ENCODE results near the gene KCTD7.
"Not testable (repeated sequence)": the region's sequence is repeated elsewhere in the genome, so short reads cannot be mapped to it uniquely, and the experiment has no call there.

The KCTD7 gene

DNA sequence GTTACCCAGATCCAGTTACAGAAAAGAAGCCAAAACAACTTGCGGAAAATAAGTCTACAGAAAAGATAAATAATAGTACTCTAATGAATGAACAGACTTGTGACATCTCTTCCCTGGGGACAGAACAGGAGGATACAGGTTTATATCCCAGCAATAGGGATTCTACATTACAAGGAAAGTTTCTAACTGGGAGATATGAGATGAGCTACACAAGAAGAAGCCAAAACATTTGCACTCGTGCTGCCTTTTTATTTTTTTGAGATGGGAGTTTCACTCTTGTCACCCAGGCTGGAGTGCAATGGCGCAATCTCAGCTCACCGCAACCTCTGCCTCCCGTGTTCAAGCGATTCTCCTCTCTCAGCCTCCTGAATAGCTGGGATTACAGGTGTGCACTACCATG, 22.3 kb downstream of the KCTD7 start:
- in situ Hi-C loops (cut with MboI; ENCODE audit: low sequenced_read_pairs): not testable (repeated sequence)

DNA sequence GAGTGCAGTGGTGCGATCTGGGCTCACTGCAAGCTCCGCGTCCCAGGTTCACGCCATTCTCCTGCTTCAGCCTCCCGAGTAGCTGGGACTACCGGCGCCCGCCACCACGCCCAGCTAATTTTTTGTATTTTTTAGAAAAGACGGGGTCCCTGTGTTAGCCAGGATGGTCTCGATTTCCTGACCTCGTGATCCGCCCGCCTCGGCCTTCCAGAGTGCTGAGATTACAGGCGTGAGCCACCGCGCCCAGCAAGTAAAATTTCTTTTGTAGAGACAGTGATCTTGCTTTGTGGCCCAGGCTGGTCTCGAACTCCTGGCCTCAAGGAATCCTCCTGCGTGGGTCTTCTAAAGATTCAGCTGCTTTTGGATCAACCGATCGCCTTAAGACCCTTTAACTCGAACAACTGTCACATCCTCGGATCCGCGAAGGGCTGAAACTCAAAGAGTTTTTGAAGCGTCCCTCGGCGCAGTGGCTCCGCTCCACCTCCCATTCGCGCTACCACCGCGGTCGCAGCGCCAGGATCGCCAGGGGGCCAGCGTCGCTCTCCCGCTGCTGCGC, 25.1 kb downstream of the KCTD7 start:
- in situ Hi-C loops (cut with MboI; ENCODE audit: low sequenced_read_pairs): not testable (repeated sequence)

DNA sequence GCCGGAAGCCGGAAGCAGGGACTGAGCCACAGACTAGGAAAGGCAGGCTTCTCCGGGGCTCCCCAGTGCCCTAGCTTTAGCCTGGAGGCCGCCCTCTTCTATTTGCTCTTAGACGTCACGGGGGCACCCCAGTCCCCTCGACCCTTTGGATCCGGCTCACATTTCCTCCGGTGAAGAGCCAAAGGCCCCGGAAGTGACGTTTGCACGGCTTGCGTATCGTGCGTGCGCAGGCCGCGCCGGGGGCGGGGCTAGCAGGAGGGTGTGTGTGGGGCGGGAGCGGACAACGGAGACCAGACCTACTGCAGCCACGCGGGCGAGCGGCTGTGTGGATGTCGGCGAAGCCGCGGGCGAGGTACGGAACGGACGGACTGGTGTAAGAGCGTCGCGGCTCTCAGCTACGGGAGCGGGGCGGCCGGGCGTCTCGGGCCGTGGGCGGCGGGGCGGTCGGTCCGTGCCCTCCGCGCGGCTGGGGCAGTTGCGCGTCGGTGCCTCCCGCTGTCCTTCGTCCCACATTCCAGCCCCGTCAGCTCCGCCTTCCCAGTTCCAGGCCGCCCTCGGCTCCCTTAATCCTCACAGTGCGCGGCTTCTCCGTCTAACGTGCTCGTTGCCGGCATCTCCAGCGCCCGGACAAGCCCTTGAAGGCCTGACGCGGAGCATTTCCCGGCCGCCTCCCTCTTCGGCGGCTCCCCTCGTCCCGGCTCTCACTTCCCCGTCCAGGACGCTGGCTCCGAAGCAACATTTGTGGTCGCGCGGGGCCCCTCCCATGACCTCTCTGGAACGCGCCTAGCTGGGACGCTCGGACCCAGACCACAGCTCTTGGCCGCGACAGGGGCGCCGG, 25.8 kb downstream of the KCTD7 start:
- in situ Hi-C loops (cut with MboI; ENCODE audit: low sequenced_read_pairs): no loop called here

DNA sequence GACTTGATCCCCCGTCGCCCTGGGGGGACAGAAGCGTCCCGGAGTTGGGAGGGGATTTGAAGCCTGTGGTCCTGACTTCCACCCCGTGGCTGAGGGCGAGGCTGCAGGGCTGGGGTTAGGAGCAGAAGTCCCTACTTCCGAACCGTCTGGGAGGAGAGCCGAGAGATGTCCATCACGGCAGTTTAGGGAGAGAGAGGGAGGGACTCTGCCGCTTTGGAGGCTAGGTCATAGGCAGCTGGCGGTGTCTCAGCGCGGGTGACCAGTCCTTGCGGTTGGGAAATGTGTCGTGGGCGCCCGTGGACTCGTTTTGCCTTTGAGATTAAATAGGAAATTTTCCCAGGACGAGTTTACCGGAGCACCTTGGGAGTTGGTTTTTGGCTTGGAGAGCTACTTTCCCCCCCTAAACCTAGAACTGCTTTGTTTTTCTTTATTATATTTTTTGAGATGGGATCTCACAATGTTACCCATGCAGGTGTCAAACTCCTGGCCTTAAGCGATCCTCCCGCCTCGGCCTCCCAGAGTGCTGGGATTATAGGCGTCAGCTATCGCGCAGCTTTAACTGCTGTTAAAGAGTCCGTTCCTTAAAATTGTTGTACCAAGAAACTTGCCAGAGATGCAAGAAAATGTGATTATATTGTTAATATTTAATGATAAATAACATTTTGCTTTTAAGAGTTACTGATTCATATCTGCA, 26.6 kb downstream of the KCTD7 start:
- in situ Hi-C loops (cut with MboI; ENCODE audit: low sequenced_read_pairs): not testable (repeated sequence)

DNA sequence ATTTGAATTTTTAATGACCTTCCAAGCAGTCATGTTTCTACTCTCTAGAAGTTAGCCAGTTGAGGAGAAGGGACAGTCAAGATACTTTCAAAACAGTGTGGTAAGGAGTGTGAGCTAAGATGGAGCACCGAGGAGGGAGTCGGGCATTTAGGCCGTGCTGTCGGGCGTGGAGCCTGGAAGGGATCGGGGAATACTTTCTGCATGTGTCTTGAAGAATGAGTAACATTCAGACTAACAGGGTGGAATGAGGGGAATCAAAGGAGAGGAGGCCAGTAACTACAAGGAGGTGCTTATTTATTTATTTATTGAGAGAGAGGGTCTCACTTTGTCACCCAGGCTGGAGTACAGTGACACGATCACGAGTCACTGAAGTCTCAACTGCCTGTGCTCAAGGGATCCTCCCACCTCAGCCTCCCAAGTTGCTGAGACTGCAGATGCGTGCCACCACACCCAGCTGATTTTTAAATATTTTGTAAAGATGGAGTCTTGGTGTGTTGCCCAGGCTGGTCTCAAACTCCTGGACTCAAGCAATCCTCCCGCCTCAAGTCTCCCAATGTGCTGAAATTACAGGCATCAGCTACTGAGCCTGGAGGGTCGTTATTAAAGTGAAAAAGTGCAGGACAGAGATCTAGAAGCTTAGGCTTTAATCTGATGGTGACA, 27.3 kb downstream of the KCTD7 start:
- in situ Hi-C loops (cut with MboI; ENCODE audit: low sequenced_read_pairs): not testable (repeated sequence)

DNA sequence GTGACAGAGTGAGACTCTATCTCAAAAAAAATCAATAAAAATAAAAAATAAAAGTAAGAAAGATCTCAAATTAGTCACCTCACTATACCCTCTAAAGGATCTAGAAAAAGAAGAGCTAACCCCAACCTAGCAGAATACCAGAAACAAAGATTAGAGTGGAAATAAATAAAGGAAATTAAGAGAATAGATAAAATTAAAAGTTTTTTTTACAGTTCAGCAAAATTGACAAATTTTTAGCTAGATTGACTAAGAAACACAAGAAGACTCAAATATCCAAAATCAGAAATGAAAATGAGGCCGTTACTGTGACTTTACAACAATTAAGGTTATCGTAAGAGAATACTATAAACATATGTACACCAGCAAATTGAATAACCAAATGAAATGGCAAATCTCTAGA, 29.1 kb downstream of the KCTD7 start:
- in situ Hi-C loops (cut with MboI; ENCODE audit: low sequenced_read_pairs): no loop called here

DNA sequence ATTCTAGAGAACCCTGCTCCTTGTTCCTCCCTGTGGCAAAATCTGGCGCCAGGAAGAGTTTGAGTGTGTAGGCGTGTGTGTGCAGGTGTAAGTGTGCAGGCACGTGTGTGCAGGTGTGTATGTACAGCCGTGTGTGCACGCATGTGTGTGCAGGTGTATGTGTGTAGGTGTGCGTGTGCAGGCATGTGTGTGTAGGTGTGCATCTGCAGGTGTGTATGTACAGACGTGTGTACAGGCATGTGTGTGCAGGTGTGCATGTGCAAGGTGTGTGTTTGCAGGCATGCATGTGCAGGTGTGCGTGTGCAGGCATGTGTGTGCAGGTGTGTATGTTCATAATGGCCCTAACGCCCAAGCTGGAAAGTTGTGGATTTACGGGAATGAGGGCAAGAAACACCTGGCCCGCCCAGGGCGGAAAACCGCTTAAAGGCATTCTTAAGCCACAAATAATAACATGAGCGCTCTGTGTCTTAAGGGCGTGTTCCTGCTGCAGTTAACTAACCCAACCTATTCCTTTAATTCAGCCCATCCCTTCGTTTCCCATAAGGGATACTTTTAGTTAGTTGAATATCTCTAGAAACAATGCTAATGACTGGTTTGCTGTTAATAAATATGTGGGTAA, 34.1 kb downstream of the KCTD7 start:
- in situ Hi-C loops (cut with MboI; ENCODE audit: low sequenced_read_pairs): no loop called here

DNA sequence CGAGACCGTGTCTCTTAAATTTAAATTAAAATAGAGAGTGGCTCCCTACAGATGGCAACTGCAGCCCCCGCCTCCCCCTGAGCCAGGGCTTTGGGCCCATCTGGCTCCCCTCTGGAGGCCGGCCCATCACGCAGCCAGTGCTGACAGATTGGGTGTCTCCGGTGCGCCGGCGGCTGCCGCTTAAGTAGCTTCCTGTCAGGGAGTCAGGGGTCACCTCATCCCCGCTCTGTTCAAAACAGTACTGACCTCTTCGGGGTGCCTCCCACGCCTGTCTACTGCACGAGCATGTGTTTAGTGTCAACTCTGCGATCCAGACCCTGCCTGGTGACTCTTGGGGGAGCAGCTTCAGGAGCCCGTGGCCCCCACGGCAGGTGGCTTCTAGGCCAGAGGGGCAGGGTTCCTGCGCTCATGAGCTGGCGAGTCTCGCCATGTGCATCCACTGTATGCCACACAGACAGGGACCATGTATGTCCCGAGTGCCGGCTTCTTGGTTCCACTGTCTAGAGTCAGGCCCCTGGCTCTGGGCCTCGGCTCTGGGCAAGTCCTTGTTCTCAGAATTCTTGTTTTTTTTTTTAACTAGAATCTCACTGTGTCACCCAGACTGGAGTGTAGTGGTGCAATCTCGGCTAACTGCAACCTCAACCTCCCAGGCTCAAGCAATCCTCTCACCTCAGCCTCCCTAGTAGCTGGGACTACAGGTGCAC, 36.1 kb downstream of the KCTD7 start:
- in situ Hi-C loops (cut with MboI; ENCODE audit: low sequenced_read_pairs): no loop called here

DNA sequence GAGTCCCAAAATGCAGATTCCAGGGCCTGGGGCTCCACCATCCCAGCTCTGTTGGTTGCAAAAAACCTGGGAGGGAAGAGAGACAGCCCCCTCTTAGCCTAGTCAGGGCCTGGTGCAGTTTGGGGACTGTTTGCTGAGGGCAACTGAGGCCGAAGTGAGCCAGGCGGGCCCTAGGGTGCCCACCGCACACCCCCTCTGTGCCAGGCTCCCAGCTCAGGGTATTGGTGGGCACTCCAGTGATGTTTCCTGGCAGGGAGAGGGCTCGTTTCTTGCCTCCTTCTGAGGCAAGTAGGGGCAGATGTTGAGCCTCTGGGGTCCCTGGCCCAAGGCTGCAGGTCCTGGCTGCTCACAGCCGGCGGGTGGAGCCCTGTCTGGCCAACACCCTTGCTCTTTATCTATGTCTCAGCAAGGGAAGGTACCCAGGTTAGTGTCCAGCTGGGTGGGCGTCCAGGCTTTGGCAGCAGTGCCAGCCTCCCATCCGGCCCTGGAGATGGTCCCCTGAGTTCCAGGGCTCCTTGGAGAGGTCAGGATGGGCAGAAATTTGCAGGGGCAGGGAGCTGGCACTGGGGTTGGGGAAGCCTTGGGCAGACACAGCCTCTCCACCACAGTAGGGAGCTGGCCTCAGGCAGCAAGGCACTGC, 37.8 kb downstream of the KCTD7 start:
- in situ Hi-C loops (cut with MboI; ENCODE audit: low sequenced_read_pairs): no loop called here

DNA sequence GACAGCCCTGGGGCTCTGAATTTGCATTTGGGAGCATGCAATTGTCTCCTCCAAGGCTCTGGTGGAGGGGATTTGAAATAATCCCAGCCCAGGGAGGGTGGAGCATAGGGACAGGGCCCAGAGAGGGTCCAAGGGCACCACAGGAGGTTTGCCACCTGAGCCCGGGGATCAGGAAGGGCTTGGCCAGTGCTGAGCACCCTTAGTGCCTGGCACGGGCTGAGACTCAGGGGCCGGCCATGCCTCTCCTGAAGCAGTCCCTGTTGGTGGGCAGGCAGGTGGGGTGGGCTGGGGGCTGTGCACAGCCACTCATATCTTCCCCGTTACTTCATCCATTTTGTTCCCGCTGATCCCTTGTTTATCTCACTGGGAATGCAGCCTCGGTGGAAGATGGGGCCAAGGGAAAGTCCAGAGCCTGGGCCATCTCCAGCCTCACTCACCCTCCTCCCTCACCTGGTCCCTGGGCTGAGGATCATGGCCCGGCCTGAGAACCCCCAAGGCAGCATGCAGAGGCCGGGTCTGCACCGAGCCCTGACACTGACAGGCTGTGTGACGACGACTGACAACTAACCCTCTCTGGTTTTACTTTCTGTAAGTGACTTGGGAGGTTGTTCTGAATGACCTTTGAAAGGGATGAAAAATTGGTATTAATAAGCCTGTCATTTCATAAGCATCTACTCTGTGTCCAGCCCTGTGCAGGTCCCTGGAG, 38.5 kb downstream of the KCTD7 start:
- in situ Hi-C loops (cut with MboI; ENCODE audit: low sequenced_read_pairs): no loop called here

DNA sequence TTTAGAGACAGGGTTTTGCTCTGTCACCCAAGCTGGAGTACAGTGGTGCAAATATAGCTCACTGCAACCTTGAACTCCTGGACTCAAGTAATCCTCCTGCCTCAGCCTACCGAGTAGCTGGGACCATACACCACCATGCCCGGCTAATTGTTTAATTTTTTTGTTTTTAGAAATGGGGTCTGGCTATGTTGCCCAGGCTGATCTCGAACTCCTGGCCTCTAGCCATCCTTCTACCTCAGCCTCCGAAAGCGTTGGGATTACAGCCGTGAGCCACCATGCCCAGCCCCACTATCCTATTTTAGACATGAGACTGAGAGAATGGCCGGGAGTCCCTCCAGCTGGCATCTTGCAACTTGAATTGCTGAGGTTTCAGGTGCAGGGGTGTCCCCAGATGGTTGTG, 39.4 kb downstream of the KCTD7 start:
- in situ Hi-C loops (cut with MboI; ENCODE audit: low sequenced_read_pairs): no loop called here

DNA sequence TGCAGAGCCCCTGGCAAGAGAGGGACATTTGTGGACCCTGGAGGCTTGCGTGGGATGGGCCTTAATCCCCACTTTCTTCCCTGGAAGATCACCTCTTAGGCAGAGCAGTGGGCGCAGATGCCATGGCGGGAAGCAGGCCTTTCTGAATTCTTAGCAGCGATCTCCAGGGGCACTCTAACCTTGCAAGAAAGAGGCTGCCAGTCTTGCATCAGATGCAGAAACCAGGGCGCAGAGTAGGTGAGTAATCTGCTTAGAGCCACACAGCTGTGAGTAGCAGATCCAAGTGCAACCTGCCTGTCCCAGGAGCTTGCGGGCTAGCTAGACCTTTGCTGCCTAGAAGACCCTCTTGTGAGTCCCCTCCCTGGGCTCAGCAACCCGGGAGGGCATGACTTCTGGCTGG, 40.0 kb downstream of the KCTD7 start:
- in situ Hi-C loops (cut with MboI; ENCODE audit: low sequenced_read_pairs): no loop called here

DNA sequence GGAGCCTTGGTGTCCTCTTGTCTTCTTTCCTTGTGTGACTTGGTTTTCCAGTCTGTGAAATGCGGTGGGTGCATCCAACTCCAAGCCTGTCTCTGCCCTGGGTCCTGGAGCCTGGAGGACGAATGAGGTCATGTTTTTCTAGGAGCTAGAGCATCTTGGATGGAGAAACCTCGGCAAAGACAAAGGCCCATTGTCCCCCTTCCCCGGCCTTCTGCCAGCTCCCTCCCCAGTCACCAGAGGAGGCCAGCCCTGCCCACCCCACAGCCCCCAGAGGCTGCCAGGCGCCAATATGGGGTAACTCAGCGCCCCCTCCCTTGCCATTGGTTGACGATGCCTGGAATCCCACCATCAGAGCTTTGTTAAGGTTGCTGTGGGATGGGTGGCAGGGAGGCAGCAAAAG, 40.4 kb downstream of the KCTD7 start:
- in situ Hi-C loops (cut with MboI; ENCODE audit: low sequenced_read_pairs): no loop called here

DNA sequence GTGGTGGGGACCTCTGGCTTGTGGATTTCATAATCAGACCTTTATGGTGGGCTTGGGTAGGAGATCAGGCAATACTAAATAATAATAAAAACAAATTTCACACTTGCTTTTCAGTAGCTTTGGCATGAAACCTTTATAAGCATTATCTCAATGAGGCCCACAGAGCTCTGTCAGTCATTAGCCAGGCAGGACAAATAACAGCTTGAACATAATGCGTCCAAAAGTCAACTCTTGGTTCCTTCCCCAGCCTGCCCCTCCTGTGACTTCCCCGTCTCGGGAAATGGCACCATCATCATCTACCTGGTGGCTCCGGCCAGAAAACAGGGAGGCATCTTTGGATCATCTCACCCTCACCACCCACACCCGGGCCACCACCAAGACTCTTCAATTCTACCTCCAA, 40.8 kb downstream of the KCTD7 start:
- in situ Hi-C loops (cut with MboI; ENCODE audit: low sequenced_read_pairs): no loop called here

DNA sequence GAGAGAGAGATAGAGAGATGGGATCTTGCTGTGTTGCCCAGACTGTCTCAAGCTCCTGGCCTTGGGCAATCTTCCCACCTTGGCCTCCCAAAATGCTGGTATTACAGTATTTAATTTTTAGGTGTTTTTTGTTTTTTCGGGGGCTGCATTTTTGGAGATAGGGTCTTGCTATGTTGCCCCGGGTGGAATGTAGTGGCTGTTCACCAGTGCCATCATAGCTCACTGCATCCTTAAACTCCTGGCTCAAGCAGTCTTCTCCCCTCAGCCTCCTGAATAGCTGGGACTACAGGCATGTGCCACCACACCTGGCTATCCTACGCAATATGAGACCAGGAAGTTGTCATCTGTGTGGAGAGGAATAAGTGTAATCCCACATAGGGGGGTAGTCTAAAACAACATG, 42.4 kb downstream of the KCTD7 start:
- in situ Hi-C loops (cut with MboI; ENCODE audit: low sequenced_read_pairs): no loop called here

DNA sequence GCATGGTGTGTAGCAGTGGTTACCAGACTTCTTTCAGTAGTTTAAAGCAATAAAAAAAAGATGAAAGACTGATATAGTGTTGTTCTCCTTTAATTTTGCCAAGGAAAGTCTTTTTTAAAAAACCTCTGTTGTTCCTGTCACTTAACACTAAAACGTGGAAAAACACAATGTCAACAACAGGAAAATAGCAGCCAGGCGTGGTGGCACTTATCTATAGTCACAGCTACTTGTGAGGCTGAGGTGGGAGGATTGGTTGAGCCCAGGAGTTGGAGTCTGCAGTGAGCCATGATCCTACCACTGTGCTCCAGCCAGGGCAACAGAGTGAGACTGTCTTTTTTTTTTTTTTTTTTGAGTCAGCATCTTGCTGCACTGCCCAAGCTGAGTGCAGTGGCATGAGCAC, 42.8 kb downstream of the KCTD7 start:
- in situ Hi-C loops (cut with MboI; ENCODE audit: low sequenced_read_pairs): not testable (repeated sequence)

DNA sequence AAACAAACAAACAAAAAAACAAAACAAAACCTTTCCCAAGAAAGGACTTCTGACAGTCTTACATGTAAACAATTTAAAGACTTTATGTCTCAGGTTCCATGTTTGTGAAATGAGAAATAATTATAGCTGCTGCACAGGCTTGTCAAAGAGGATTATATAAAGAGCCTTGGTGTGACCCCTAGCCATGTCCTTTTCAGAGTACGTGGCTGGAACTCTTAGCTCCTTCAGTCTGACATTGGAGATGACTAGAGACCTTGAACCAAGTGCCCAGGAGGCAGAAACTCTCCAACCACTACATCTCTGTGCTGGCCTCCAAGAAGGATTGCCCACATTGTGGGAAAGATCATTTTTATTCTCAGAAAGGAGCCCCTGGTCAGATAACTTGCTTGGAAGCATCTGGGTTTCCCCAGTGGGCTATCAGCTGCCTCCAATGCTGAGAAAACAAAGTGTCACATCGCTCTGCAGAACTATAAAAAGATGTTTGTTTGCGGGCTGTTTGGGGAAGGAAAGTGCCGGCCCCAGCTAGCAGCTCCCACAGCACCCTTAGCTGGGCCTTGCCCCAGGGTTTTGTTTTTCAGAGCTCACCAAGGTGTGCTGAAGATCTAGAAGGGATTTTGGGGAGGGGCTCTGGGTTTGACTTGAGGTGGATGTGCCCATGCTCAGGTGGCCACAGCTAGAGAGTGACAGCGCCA, 43.9 kb downstream of the KCTD7 start:
- in situ Hi-C loops (cut with MboI; ENCODE audit: low sequenced_read_pairs): not testable (repeated sequence)

DNA sequence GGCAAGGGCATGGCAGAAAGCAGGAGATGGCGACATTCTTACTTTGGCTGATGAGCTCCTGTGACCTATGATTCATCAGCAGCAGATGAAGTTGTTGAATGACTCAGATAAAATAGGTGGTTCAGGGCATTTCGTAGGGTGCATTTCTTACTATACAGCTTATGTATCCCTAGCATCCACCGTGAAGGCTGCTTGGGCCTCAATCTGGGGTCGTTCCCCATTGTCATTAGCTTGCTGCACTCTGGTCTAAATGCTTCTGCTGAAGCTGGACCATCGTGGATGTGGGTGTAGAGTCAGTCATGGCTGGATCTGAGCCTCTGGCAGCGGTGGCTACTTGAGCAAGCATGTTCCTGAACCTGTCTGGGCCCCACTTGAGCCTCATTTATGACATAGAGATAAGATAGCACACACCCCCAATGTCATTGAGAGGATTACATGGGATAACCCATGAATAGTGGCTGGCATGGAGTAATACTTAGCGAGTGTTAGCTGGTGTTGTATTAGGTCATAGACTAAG, 44.5 kb downstream of the KCTD7 start:
- in situ Hi-C loops (cut with MboI; ENCODE audit: low sequenced_read_pairs): not testable (repeated sequence)
